MM.1S (cell line): ENCODE measurements around the gene SP100.

Experiments used
- DNase-seq: peaks from one replicate; pipeline ENCODE4 v3.0.0-alpha.2; 2015
- H2AFZ ChIP-seq: fragments of 300-600 bp; sonication (generic); 2 replicates; pipeline ENCODE4 v1.6.0; 2016; ENCODE audit warnings: antibody characterized with exemption, low read length
- H3F3A ChIP-seq: fragments of 300-600 bp; sonication (generic); 2 replicates; pipeline ENCODE4 v1.6.1; 2016; ENCODE audit warnings: mild to moderate bottlenecking, antibody characterized with exemption, low read length, moderate library complexity, mixed read lengths; ENCODE audit not compliant: insufficient read depth
- H3K27ac ChIP-seq: fragments of 300-600 bp; sonication (generic); 2 replicates; pipeline ENCODE4 v1.5.1; 2016; ENCODE audit warnings: mild to moderate bottlenecking, low read length
- H3K27me3 ChIP-seq: fragments of 300-600 bp; sonication (generic); replicated peaks from 2 replicates; pipeline ENCODE4 v1.6.0; 2016; ENCODE audit warnings: low read length; ENCODE audit not compliant: insufficient read depth
- H3K36me3 ChIP-seq: fragments of 300-600 bp; sonication (generic); replicated peaks from 2 replicates; pipeline ENCODE4 v1.6.1; 2016; ENCODE audit warnings: mild to moderate bottlenecking, low read length, mixed read lengths; ENCODE audit not compliant: insufficient read depth
- H3K4me1 ChIP-seq: fragments of 300-600 bp; sonication (generic); 2 replicates; pipeline ENCODE4 v1.6.1; 2016; ENCODE audit warnings: low read length, mixed read lengths
- H3K4me2 ChIP-seq: fragments of 300-600 bp; sonication (generic); 2 replicates; pipeline ENCODE4 v1.6.0; 2016; ENCODE audit warnings: low read depth, low read length
- H3K4me3 ChIP-seq: fragments of 300-600 bp; sonication (generic); 2 replicates; pipeline ENCODE4 v1.5.1; 2016; ENCODE audit warnings: low read length, mixed read lengths
- H3K79me2 ChIP-seq: fragments of 300-600 bp; sonication (generic); 2 replicates; pipeline ENCODE4 v1.6.1; 2016; ENCODE audit warnings: mixed run types, low read length, mixed read lengths
- H3K9ac ChIP-seq: fragments of 300-600 bp; sonication (generic); 2 replicates; pipeline ENCODE4 v1.6.1; 2016; ENCODE audit warnings: low read length, mixed read lengths
- H3K9me2 ChIP-seq: fragments of 300-600 bp; sonication (generic); replicated peaks from 2 replicates; pipeline ENCODE4 v1.6.1; 2016; ENCODE audit warnings: mild to moderate bottlenecking, low read length, mixed read lengths; ENCODE audit not compliant: insufficient read depth
- H3K9me3 ChIP-seq: fragments of 300-600 bp; sonication (generic); replicated peaks from 2 replicates; pipeline ENCODE4 v1.6.1; 2016; ENCODE audit warnings: mild to moderate bottlenecking, low read length, mixed read lengths; ENCODE audit not compliant: insufficient read depth
- H4K20me1 ChIP-seq: fragments of 300-600 bp; sonication (generic); 2 replicates; pipeline ENCODE4 v1.6.1; 2016; ENCODE audit warnings: mild to moderate bottlenecking, low read length, moderate library complexity, mixed read lengths; ENCODE audit not compliant: insufficient read depth
- CTCF ChIP-seq: fragments of 300-600 bp; sonication (generic); IDR thresholded peaks from 2 replicates; pipeline ENCODE4 v1.5.1; 2016; ENCODE audit warnings: antibody characterized with exemption, low read length, mixed read lengths
- EZH2 ChIP-seq: fragments of 300-600 bp; sonication (generic); optimal IDR thresholded peaks from 2 replicates; pipeline ENCODE3; 2017; ENCODE audit warnings: low read depth, mild to moderate bottlenecking, antibody characterized with exemption, low read length, mixed read lengths
- EZH2phosphoT487 ChIP-seq: fragments of 300-600 bp; sonication (generic); IDR thresholded peaks from 2 replicates; pipeline ENCODE4 v1.6.1; 2018; ENCODE audit warnings: antibody characterized with exemption, low read length

SP100 gene

GRCh38 chr2:230443541-230443940 is 27.5 kb downstream of the SP100 start:
- no peak for DNase-seq
- H3K4me3 ChIP-seq, result no peak overlapping the region
- H3K36me3 ChIP-seq, result no peaks in the 10 kb centered on the region
- H4K20me1 ChIP-seq, result no peaks in the 10 kb centered on the region
- no peak overlapping the region for H3K4me2 ChIP-seq
- H3K27ac ChIP-seq, result no peak overlapping the region; the same call in 1 of the 2 replicates
- no peak overlapping the region for H3K9ac ChIP-seq
- H3K79me2 ChIP-seq, result peaks cover 11% of the 10 kb centered on the region; the same call in 1 of the 2 replicates
- no peaks in the 10 kb centered on the region for H3K9me3 ChIP-seq
- no peak for TF ChIP-seq EZH2phosphoT487
- no peak overlapping the region for H2AFZ ChIP-seq
- peaks cover 31% of the 10 kb centered on the region for H3F3A ChIP-seq
- H3K27me3 ChIP-seq, result no peaks in the 10 kb centered on the region
- peaks cover 56% of the 10 kb centered on the region for H3K4me1 ChIP-seq
- H3K9me2 ChIP-seq, result no peaks in the 10 kb centered on the region

- no peaks in the 10 kb centered on the region for H3K36me3 ChIP-seq
- H3K4me2 ChIP-seq, result peak overlapping the region; percentile 42
- TF ChIP-seq CTCF (no peak), EZH2 (no peak), EZH2phosphoT487 (no peak)
- 0 out of 2 replicates have a peak, but pooled peaks cover 12% of the 10 kb centered on the region for H3K79me2 ChIP-seq
- peaks cover 34% of the 10 kb centered on the region for H3F3A ChIP-seq
- H4K20me1 ChIP-seq, result no peaks in the 10 kb centered on the region
- no peak overlapping the region for H3K9ac ChIP-seq
- no peaks in the 10 kb centered on the region for H3K9me2 ChIP-seq
- no peak overlapping the region for H2AFZ ChIP-seq
- H3K27ac ChIP-seq, result peak overlapping the region; percentile 82
- no peaks in the 10 kb centered on the region for H3K9me3 ChIP-seq
- DNase-seq, result peak; percentile 51
- peaks cover 69% of the 10 kb centered on the region for H3K4me1 ChIP-seq
- H3K4me3 ChIP-seq, result no peak overlapping the region
- no peaks in the 10 kb centered on the region for H3K27me3 ChIP-seq
Measured at GRCh38 chr2:230444832-230445231, 28.8 kb downstream of the SP100 start.

GRCh38 chr2:230447036-230447435 is 31.0 kb downstream of the SP100 start:
- Histone ChIP-seq H3K4me3 (no peak overlapping the region), H3K36me3 (no peaks in the 10 kb centered on the region), H3F3A (peaks cover 34% of the 10 kb centered on the region), H3K9me3 (no peaks in the 10 kb centered on the region), H3K27me3 (no peaks in the 10 kb centered on the region), H3K79me2 (0 out of 2 replicates have a peak, but pooled peaks cover 7% of the 10 kb centered on the region), H4K20me1 (no peaks in the 10 kb centered on the region), H3K9me2 (no peaks in the 10 kb centered on the region), H3K9ac (peak overlapping the region; percentile 53), H3K4me2 (0 out of 2 replicates have a peak overlapping the region, but pooled peaks have one; percentile 48), H3K27ac (peak overlapping the region; percentile 93), H2AFZ (no peak overlapping the region), H3K4me1 (peaks cover 62% of the 10 kb centered on the region)
- DNase-seq, result no peak
- TF ChIP-seq CTCF (no peak), EZH2phosphoT487 (no peak), EZH2 (no peak)
